GM21576 (cell line): ENCODE data around the gene FAM181A.

ENCODE experiments used
- ATAC-seq: cut with Tn5 transposase; IDR thresholded peaks from one replicate; pipeline ENCODE4 v1.9.1; 2021; ENCODE audit warnings: mild to moderate bottlenecking, moderate library complexity; ENCODE audit not compliant: unreplicated experiment

Gene FAM181A

DNA sequence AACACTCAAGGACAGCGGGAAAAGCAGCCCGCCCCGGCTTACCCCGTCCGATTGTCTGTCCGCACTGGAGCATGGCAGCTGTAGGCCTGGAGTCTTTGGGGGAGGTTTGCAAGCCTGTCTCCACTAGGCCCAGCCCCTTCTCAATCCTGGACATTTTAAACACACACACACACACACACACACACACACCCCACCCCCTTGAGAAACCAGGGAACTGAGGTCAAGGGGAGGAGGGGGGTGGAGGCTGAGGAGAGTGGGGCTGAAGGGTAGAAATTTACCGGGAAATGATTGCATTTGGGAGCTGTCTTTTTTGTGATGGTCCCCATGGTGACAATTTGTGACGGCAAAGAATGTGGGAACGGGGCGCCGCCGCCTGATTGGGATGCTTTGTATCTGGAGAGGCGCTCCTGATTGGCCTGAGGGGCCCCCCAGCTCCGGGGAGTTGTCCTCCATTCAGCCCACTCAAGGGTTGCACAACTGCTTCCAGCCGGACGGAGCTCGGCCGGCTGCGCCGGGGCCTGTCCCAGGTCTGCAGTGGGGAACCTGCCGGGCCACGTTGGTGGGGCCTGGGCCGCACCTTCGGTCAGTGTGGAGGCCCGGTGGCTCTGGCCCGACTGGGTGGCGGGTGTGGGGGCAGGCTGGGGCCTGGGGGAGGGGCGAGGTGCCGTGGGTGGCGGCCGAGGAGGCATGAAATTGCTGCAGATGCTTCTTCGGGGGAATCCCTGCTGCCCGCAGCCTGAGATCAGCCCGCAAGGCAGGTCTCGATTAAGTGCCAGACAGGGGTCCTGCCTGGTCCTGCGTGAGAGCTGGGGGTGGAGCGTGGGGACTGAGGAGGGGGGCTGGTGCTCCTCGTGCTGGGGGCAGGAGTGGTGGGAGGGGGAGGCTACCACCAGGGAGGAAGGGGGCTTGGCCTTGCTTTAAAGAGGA, at the start of gene FAM181A:
Gene FAM181A (plus strand): TSS at position 472 of the 927 bp plus-strand sequence. CDS start 942 bp downstream, outside the sequence.
- ATAC-seq, result no peak

DNA sequence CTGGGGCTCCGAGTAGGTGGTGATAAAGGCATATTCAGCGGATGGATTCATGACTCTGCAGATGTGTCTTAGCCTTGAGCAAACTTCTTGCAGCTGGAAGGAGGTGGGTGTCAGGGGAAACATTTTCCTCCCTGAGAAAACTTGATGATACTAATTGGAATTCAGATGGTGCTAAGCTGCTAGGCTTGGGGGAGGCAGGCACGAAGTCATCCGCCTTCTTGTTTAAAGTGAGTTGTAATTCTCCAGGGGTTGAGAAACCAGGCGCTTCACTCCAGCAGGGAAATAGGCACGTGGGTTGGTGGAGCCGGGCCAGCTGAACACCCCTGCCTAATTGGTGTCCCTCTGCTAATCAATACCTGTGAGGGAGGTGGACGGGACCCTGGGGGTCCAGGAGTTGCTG, 48.9 kb upstream of the FAM181A start:
- no peak for ATAC-seq

DNA sequence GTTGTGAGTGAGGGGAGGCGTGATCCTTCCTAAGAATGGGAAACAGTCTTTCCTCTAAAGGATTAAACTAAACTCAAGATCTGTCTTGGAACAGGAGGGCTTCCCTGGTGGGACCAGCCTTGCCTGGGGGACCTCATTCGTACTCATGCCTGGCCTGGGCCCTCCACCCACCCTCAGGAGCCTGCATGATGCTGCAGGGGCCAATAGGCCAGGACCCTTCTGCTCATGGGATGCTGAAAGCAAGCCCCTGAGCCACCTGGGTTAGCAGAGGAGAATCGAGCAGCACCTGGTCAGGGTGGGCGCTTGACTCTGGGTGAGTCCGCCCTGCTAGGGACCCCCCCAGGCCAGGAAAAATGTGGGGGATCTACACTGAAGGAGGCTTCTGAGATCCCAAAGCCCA, 48.3 kb upstream of the FAM181A start:
- no peak for ATAC-seq

DNA sequence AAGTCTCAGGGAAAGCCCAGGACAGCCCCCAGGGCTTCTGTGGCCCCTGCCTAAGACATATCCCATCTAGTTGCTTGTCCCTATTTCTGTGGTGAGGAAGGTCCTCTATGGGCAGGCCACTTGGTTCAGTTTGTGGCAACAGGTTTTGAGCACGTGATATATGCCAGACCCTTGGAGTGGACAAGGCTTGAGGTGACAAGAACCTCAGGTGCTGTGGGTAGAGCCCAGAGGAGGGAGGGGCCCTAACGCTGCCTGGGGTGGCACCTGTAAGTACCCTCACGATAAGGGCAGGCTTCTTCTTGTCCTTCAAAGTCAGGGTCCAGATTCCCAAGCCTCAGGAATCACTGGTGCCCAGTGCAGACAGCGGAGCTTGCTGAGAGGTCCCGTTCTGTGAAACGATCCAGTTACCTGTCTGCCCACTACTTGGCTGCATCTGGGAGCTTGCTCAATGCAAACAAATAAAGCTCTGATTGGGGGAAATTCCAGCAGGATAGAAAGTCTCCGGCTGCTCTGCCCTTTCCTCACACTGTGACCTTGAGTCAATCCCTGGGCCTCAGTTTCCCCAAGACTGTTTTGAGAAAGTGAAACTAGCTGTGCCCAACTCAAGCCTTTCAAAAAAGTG, 47.7 kb upstream of the FAM181A start:
- ATAC-seq, result no peak

GRCh38 chr14:93880021-93880820, 46.9 kb upstream of the FAM181A start:
- no peak for ATAC-seq

DNA sequence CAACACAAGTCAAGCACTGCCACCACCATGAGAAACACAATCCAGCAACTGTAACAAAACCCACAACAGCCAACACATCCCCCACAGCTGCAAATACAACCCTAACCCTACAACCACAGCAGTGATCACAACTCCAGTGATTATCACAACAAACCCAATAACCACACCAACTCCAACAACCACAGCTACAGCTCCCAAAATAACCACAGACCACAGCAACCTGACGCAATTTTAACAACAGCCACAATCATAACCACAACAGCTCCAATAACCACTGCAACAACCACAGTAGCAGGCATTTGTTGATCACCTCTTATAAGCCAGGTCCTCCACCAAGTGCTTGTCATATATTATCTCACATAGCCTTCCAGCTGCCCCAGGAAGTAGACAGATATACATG, 42.2 kb upstream of the FAM181A start:
- no peak for ATAC-seq

GRCh38 chr14:93888995-93889394, 38.1 kb upstream of the FAM181A start:
- no peak for ATAC-seq

DNA sequence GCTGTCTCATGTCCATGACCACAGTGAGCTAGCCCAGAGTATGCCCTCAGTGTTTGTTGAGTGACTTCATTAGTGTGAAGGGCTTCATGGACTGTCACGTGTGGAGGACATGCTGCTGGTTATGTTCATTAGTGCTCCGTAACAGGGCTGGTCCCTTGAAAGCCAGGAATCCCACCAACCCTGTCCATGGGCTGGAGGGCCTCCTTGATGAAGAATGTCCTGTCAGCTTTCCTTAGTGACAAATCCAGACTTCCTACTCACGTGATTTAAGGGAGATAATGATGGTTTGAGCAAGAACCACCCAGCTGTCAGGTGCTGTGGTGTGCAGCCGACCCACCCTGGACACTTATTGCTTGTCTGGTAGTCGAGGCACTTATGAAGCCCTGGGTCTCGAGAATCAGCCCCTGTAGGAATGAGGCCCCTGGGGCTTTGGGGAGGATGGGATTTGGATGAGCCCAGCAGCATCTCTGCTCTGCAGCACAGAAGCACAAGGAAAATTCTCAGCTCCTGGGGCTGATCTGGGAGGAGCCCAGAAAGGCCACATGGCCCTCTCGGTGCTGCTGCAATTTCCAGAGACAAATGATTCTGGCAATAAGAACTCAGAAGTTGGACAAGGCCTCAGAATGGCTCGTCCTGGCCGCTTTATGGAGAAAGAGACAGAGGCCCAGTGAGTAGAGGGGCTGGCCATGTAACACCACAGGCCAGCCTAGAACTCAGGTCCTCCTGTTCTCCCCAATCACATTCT, 37.2 kb upstream of the FAM181A start:
- ATAC-seq, result no peak

DNA sequence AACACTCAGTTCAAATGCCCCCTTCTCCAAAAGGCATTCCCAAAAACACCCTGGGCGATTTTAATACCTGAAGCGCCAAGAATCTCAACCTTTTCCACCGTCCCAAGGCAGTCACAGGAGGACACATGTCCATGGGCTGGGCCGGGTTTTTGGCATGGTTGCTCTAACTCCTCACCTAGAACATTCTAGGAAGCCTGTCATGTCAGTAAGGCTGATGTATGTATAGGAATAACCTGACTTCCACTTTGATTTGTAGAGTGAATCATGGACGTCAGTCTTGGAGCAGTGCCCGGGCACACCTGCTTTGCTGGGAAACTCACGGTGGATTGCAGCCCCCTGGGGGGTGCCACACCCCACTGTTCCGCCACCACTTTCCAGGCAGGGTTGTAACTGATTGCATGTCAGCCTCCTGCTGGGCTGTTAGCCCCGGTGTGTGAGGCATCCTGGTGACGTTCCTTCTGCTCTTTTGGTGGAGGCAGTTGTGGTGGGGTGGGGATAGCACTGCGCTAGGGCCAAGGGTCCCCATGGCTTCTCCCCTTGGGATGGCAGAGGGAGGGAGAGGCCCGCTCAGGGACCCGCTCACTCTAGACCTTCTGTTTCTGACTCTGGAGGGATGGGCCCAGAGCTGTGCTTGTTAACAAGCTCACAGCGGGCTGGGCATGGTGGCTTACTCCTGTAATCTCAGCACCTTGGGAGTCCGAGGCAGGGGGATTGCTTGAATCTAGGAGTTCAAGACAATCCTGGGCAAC, 35.2 kb upstream of the FAM181A start:
- ATAC-seq, result no peak

DNA sequence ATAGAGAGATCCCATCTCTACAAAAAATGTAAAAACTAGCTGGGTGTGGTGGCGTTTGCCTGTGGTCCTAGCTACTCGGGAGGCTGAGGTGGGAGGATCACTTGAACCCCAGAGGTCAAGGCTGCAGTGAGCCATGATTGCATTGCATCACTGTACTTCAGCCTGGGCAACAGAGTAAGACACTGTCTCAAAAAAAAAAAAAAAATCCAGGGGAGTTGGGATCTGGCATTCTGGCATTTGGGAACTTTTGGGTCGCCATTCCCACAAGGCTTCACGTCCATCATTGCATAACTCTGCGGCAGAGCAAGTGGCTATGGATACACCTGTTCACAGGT, 34.7 kb upstream of the FAM181A start:
- no peak for ATAC-seq

GRCh38 chr14:93892923-93893558, 34.1 kb upstream of the FAM181A start:
- no peak for ATAC-seq

GRCh38 chr14:93893661-93894261, 33.4 kb upstream of the FAM181A start:
- no peak for ATAC-seq

- ATAC-seq, result no peak
Observed at GRCh38 chr14:93895023-93895604, 32.0 kb upstream of the FAM181A start.

GRCh38 chr14:93897476-93897845, 29.7 kb upstream of the FAM181A start:
- no peak for ATAC-seq

GRCh38 chr14:93898081-93898611, 29.0 kb upstream of the FAM181A start:
- no peak for ATAC-seq

DNA sequence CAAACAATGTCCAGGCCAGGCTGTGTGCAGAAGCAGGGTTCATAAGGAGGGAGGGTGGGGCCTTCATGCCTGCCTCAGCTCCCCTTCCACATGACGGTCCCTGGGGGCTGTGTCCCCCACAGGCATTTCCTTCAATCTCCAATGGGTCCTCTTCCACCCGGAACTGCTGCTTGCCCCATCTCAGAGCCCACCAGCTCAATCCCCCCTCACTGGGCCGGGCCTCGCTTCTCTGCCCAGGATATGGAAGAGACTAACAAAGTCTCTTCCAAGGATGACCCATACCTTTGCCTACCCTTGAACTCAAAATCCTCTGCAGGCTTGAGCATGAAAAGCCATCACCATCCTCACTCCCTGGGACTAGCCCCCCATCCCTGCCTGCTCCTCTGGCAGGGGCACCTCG, 28.4 kb upstream of the FAM181A start:
- ATAC-seq, result no peak

DNA sequence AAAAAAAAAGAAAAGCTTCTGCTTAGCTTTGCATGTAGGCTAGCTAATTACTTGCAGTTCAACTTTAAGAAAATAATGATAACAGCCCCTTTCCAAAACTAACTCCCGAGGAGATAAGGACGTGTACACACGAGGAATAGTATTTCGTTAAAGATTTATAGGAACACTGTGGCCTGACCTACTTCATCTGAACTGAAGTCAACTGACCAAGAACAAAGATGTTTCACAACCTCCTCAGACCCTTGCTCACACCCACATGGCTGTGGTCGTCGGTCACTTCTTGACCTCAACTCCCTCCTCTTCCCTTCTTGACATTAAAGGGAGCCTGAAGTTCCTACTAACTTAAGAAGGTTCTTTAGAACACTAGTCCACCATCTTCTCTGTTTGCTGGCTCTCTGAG, 25.3 kb upstream of the FAM181A start:
- ATAC-seq, result no peak

DNA sequence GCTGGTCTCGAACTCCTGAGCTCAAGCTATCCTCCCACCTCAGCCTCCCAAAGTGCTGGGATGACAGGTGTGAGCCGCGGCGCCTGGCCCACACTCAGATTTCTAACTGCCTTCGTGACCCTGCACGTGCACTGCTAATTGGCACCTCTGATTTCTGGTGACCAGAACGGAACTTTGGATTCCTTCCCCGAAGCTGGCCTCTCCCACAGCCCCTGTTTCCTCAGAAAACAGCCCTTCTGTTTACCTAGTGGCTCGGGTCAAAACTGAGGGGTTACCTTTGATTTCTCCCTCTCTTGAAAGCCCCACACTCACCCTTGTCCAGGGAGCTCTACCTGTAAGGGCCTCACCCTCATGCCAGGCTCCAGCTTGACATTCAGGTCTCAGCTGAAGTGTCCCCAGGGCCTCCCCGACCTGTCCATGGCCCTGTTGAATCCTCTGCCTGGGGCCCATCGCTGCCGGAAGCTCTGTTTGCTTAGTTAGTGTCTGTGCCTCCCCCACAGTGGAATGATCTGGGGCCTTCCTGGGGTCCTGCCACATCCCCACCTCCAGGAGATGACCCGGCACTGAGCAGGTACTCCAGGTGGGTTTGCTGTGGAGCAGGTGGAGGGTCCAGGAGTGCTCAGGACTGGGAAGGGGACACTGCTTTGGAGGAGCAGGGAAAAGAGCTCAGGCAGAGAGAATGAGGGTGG, 24.4 kb upstream of the FAM181A start:
- no peak for ATAC-seq
